GM19455 (cell line): ENCODE measurements around the gene KRTAP9-3.
"Not testable (repeated sequence)": the region's sequence is repeated elsewhere in the genome, so short reads cannot be mapped to it uniquely, and the experiment has no call there.

Source experiments
- ATAC-seq: cut with Tn5 transposase; IDR thresholded peaks from one replicate; pipeline ENCODE4 v1.9.1; 2021; ENCODE audit not compliant: unreplicated experiment

Gene KRTAP9-3

GRCh38 chr17:41249637-41250240 lies 17.5 kb downstream of the KRTAP9-3 start, which contains the start of gene KRTAP9-4:
KRTAP9-4 (plus strand) TSS chr17:41249687; CDS start chr17:41249721, 34 bp downstream.
- not testable (repeated sequence) for ATAC-seq

GRCh38 chr17:41251261-41251660 lies 19.0 kb downstream of the KRTAP9-3 start:
- no peak for ATAC-seq

GRCh38 chr17:41254861-41255260 lies 22.6 kb downstream of the KRTAP9-3 start:
- ATAC-seq: no peak

- not testable (repeated sequence) for ATAC-seq
Measured at GRCh38 chr17:41255381-41256290, 23.4 kb downstream of the KRTAP9-3 start, which contains the start of gene KRTAP9-9. KRTAP9-9 (plus strand) TSS chr17:41255384.

GRCh38 chr17:41256291-41256685 lies 24.0 kb downstream of the KRTAP9-3 start:
- no peak for ATAC-seq

GRCh38 chr17:41258406-41258805 lies 26.2 kb downstream of the KRTAP9-3 start:
- no peak for ATAC-seq

GRCh38 chr17:41263212-41263611 lies 31.0 kb downstream of the KRTAP9-3 start:
- no peak for ATAC-seq

- no peak for ATAC-seq
Measured at GRCh38 chr17:41264599-41264998, 32.4 kb downstream of the KRTAP9-3 start.

- no peak for ATAC-seq
Measured at GRCh38 chr17:41265078-41265477, 32.8 kb downstream of the KRTAP9-3 start, which contains the start of gene KRTAP9-6. KRTAP9-6 (plus strand) TSS chr17:41265378; CDS start chr17:41265378, 0 bp downstream.

- no peak for ATAC-seq
Measured at GRCh38 chr17:41267711-41268110, 35.5 kb downstream of the KRTAP9-3 start.

GRCh38 chr17:41271323-41271722 lies 39.1 kb downstream of the KRTAP9-3 start:
- not testable (repeated sequence) for ATAC-seq

GRCh38 chr17:41271858-41272257 lies 39.6 kb downstream of the KRTAP9-3 start:
- no peak for ATAC-seq

GRCh38 chr17:41275648-41276190 lies 43.5 kb downstream of the KRTAP9-3 start, which contains the start of gene KRTAP9-7:
KRTAP9-7 (plus strand) TSS chr17:41275698; CDS start chr17:41275698, 0 bp downstream.
- ATAC-seq: not testable (repeated sequence)

GRCh38 chr17:41278176-41278955 lies 46.1 kb downstream of the KRTAP9-3 start:
- ATAC-seq: no peak
